A204.1 (cell line): ENCODE measurements around the gene GTSE1.

Experiments
- FAIRE-seq: peaks from 2 replicates; lab custom pipeline; 2012; peaks lifted over from hg19 to GRCh38; lab: Jason Lieb, UNC

The GTSE1 gene

GRCh38 chr22:46379066-46379930, 82.6 kb downstream of the GTSE1 start:
- FAIRE-seq, result no peak

GRCh38 chr22:46380069-46380468, 83.4 kb downstream of the GTSE1 start:
- FAIRE-seq, result no peak
